ENCODE data around the gene PRMT9.

Gene PRMT9

DNA sequence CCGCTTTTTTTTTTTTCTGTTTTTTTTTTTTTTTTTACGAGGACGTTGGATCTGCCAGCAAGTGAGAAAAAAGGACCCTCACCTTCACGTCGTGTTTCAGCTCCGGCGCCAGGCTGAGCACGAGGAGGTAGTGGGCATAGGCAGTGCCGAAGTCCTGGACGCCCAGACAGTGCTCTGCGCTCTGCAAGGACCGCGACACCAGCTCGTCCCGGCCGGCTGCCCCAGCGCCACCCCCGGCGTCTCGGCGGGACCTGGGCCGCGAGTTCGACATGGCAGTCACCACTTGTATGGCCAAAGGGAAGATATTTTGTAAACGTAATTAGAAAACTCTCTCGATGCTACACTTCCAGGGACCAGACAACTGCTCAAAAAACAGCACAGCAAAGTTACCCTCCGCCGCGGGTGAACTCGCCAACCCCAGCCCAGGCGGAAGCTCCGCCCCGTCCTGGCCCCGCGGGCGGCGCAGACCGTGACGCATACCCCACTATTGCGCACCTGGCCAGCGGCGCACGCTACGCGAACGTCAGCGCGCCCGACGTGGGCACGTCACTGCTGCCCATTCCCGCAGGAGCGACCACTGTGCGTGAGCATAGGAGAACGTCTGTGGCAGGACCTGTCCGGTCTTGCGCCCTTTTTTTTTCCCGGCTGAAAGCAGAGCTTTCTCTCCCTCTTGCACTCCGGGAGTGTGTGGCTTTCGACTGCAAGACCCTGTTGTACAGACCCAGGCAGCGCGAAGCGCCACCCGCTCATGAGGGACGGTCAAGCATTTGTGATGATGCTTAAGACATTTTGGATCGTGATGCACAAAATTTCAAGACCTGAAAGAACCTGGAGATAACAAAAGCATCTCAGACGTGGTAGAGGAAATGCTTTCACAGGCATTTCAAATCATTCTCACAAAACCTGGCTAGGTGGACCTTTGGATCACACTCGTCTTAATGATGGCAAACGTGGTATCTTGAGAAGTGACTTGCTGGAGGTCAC, at the start of gene PRMT9:
TSS of gene PRMT9 (minus strand) at position 447 of the 984 bp plus-strand sequence. CDS start at position 271, 176 bp downstream.
- DNase-seq: peak; percentile 61

DNA sequence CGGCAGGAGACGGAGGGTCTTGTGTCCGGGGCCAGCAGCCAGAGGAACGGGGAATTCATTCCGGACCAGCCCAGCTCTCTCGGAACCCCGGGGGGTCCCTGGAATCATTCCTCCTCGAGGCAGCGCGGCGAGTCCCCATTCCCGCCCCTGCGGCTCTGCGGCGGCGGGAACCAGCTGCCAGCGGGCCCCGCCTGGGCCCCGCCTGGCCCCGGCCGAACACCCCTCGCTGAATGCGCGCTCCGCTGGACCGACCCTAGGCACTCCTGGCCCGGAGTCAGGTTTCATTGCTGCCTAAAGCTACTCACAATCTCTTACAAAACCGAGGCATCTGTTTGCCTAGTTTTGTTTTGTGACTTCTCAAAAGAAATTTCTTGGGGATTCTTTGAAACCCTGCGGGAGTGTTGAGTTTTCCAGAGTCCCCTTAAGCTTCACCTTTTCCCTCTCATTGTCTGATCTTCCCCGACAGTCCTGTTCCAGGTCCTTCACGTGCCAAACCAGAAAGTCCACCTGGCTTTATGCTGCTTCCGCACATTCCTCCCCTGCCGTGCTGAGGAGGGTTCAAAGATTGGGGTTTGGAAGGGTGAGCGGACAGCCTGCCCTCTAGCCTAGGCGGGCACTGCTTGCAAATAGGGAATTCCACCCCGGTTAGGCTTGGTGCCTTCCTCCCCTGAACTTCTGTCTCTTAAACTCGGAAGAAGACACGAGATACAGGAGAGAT, 48.7 kb upstream of the PRMT9 start:
- DNase-seq: peak; percentile 42

GRCh38 chr4:147731580-147732517, 47.9 kb upstream of the PRMT9 start, which contains the start of gene ARHGAP10:
TSS of gene ARHGAP10 (plus strand) at chr4:147732088. CDS start at chr4:147732302, 214 bp downstream.
- DNase-seq: peak; percentile 26

DNA sequence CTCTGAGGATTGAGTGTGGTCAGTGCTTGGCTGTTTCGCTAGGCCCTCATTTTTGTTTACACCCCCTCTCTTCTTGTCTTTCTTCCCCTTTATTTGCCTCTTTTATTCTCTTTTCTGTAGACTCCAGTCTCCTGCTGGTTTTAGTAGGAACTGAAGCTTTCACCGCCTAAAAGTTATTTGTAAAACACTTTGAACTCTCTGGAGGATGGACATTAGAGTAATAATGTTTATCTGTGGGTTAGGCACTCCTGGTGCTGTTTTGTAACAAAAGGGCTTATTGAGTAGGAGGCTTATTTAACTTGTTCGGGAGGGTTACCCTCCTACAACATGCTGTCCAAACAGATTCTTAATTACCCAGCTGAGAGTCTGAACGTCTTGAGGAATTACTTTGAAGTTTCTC, 46.4 kb upstream of the PRMT9 start:
- DNase-seq: no peak

- no peak for DNase-seq
These were observed 43.6 kb upstream of the PRMT9 start for GRCh38 chr4:147727476-147728028.

- DNase-seq: no peak
These were observed 41.7 kb upstream of the PRMT9 start for GRCh38 chr4:147725673-147726072.

GRCh38 chr4:147724468-147725201, 40.7 kb upstream of the PRMT9 start:
- no peak for DNase-seq

- no peak for DNase-seq
These were observed 39.4 kb upstream of the PRMT9 start for GRCh38 chr4:147723326-147723725.

- no peak for DNase-seq
These were observed 33.9 kb upstream of the PRMT9 start for GRCh38 chr4:147717878-147718277.

DNA sequence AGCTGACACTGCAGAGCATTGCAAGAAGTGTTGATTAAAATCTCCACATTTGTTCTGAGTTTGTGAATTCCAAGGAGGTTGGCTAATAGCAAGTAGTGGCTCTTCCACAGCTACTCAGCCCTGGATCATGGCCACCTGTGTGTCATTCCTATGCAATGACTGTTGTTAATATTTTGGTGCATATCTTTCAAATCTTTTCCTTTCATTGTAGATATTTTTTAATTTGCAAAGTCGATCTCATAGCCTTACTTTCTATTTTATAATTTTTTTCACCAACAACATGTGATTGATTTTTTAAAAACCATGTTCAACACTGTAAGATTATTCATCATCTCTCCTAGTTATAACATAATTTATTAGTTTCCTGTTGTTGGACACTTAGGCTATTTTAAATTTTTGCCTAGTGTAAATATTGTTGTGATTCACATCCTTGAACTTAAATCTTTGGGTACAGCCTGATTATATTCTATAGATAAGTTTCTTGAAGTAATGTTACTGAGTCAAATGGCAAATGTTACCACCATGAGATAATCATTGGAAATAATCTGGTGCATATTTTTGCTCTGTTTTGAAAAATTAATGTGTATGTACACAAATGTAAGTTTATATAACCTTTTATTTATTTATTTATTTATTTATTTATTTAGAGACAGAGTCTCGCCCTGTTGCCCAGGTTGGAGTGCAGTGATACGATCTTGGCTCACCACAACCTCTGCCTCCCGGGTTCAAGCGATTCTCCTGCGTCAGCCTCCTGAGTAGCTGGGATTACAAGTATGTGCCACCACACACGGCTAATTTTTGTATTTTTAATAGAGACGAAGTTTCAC, 30.8 kb upstream of the PRMT9 start:
- no peak for DNase-seq

- DNase-seq: no peak
These were observed 26.0 kb upstream of the PRMT9 start for GRCh38 chr4:147709999-147710398.

DNA sequence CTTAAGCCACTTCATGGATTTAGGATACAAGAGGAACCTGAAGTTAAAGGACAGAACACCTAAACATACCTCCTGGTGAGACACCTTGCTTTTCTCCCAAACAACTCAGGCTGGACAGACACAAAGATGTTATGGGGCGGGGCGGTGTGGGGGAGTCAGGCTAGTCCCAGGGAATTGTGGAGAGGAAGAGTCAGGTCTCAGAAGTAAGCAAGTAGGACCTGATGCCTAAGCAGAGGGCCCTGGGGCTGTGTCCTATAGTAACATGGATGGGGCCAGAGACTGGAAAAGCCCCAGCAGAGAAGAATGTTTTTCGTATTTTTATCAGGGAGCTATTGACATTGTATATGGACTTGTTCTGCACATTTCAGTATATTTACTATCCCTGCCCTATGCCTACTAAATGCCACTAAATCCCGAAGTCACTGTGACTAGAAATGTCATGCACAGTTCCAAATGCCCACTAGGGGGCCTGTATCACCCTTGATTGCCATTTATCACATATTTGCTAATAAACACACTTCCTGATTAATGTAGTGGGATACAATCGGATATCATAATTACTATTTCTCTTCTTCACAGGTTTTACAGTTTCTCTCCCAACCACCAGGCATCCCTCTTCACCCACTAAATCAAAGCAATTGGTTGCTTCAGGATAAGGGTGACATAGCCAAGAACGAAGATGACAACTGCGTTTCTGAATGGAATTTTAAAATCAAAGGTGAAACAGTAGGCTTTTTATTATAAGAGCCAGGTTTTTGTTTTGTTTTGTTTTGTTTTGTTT, 24.1 kb upstream of the PRMT9 start:
- peak; percentile 29 for DNase-seq

GRCh38 chr4:147704846-147705245, 20.9 kb upstream of the PRMT9 start:
- DNase-seq: no peak

- no peak for DNase-seq
These were observed 12.9 kb upstream of the PRMT9 start for GRCh38 chr4:147696866-147697265.

GRCh38 chr4:147693218-147693617, 9.3 kb upstream of the PRMT9 start:
- no peak for DNase-seq

DNA sequence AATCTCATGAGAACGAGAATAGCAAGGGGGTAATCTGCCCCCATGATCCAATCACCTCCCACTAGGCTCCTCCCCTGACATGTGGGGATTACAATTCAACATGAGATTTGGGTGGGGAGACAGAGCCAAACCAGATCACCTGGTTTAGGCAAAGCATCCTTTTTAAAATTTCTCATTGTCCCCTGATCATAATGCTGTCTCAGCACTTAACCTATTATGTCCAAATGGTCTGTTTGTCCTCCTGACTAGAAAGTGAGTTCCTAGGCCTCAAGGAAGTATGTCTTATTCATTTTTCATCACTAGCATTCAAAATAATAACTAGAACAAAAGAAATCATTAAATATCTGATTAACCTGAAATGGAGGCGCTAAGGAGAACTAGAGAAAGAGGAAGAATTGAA, 7.9 kb upstream of the PRMT9 start:
- no peak for DNase-seq

DNA sequence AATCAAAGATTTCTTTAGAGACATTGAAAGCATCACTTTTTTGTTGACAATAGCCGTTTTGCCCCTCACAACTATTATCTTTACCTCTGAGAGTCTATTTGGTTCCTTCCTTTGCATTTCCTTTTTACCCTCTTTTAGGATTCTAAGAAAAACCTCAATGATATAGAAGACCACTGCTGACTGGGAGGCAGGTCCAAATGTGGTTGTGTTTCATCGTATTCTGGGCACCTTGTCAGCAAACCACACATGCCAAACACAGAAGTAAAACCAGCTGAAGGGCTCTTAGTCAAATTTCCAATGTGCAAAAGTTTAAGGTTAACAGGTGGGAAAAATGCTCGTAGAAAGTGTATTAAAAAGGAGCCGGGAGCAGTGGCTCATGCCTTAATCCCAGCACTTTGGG, 5.1 kb upstream of the PRMT9 start:
- DNase-seq: no peak

DNA sequence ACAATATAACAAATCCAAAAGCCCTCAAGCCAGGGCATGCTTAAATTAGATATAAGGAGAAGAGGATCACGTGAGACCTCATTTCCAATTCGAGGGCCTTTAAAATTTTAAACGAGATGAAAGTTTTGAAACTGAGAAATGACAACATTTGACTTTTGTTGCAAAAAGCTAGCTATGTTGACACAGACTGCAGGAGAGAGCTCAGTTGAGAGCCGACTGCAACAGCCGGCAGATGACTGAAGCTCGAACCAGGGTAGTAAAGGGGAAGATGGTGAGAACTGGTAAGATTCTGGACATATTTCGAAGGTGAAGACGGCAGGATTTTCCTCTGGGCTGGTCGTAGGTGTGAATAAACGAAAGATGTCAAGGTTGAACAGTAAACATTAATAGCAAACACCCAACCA, 773 bp downstream of the PRMT9 start:
- DNase-seq: peak; percentile 23

GRCh38 chr4:147682755-147683154, 1.2 kb downstream of the PRMT9 start:
- DNase-seq: no peak
